K562 (cell line): ENCODE measurements around the gene ADAM33. TPM values are rescaled to one million over a fixed set of nuclear protein-coding genes. Genes with fewer than 3 reads are reported as not detected.

ENCODE experiments used
- ASH1L ChIP-seq: fragments of 450-650 bp; IDR thresholded peaks from 2 replicates; pipeline ENCODE4 v1.6.1; 2018; ENCODE audit warnings: borderline replicate concordance, mild to moderate bottlenecking, low read depth; ENCODE audit not compliant: partially characterized antibody
- ATF1 ChIP-seq, 2 experiments: fragments of 450-650 bp in 1 of 2; IDR thresholded peaks; 2 replicates each; pipeline ENCODE4 v1.6.1; 2016; ENCODE audit warnings: missing compliant biosample characterization in 1 of 2, missing genetic modification characterization in 1 of 2
- BRF1 ChIP-seq: IDR thresholded peaks from 3 replicates; pipeline ENCODE4 v1.6.1; 2011; ENCODE audit warnings: borderline replicate concordance, mild to moderate bottlenecking; ENCODE audit not compliant: insufficient read length; ENCODE audit errors: extremely low read depth
- CREM ChIP-seq: IDR thresholded peaks from 2 replicates; pipeline ENCODE4 v1.6.1; 2014; ENCODE audit warnings: antibody characterized with exemption, low read depth
- DNMT1 ChIP-seq: fragments of 450-650 bp; IDR thresholded peaks from 2 replicates; pipeline ENCODE4 v1.6.1; 2016; ENCODE audit warnings: antibody characterized with exemption, mild to moderate bottlenecking
- ETV1 ChIP-seq: fragments of 450-650 bp; conservative IDR thresholded peaks from 2 replicates; pipeline ENCODE4 v1.6.1; 2016; ENCODE audit warnings: missing genetic modification characterization, control low read depth, low read depth, missing compliant biosample characterization
- HCFC1 ChIP-seq: IDR thresholded peaks from 2 replicates; pipeline ENCODE4 v1.6.1; 2012; ENCODE audit warnings: low read depth, low read length, improper control_type of control experiment
- HEY1 ChIP-seq: fragments of 250-450 bp; sonication (Bioruptor Pico); IDR thresholded peaks from 2 replicates; pipeline ENCODE4 v1.5.0; 2020; ENCODE audit warnings: mild to moderate bottlenecking, moderate library complexity, borderline replicate concordance
- KLF10 ChIP-seq: fragments of 250-450 bp; sonication (Bioruptor Pico); IDR thresholded peaks from 2 replicates; pipeline ENCODE4 v1.6.1; 2021; ENCODE audit warnings: matching md5 sums
- RAD51 ChIP-seq: fragments of 450-650 bp; IDR thresholded peaks from 2 replicates; pipeline ENCODE4 v1.7.1; 2016; ENCODE audit warnings: low read depth, mild to moderate bottlenecking, borderline replicate concordance
- SAP30 ChIP-seq: fragments of 200-600 bp; sonication (generic); IDR thresholded peaks from 2 replicates; pipeline ENCODE4 v1.6.1; 2012; ENCODE audit warnings: borderline replicate concordance, low read depth, mild to moderate bottlenecking, moderate library complexity, low read length, control low read depth, inconsistent platforms; ENCODE audit not compliant: insufficient read depth, poor library complexity, severe bottlenecking
- SP2 ChIP-seq: IDR thresholded peaks from 2 replicates; pipeline ENCODE4 v1.6.1; 2011; ENCODE audit warnings: mild to moderate bottlenecking, low read depth, low read length, moderate library complexity; ENCODE audit not compliant: poor library complexity, severe bottlenecking; ENCODE audit errors: extremely low read depth
- SRSF7 ChIP-seq: fragments of 200-400 bp; formaldehyde crosslinking; optimal IDR thresholded peaks from 2 replicates; pipeline ENCODE3; 2017; ENCODE audit warnings: mild to moderate bottlenecking, low read depth, low read length
- TAF7 ChIP-seq: fragments of 450-650 bp; IDR thresholded peaks from 2 replicates; pipeline ENCODE4 v1.6.1; 2016; ENCODE audit warnings: missing genetic modification characterization, missing compliant biosample characterization
- ZBTB7A ChIP-seq: IDR thresholded peaks from 2 replicates; pipeline ENCODE4 v1.6.1; 2011; ENCODE audit warnings: low read depth, mild to moderate bottlenecking, low read length, moderate library complexity, borderline replicate concordance; ENCODE audit not compliant: control insufficient read depth
- ZMIZ1 ChIP-seq, 2 experiments: fragments of 150-350 bp in 1 of 2; IDR thresholded peaks; 2 replicates each; pipeline ENCODE4 v1.6.1; 2012 to 2016; ENCODE audit warnings: low read depth in 2 of 2, low read length in 2 of 2, mild to moderate bottlenecking in 1 of 2, moderate library complexity in 1 of 2
- ZNF143 ChIP-seq: sonication (generic); formaldehyde crosslinking; IDR thresholded peaks from 2 replicates; pipeline ENCODE4 v1.9.0; 2022; ENCODE audit warnings: mild to moderate bottlenecking, missing genetic modification reagents
- polyA plus RNA-seq, 8 experiments: library from polyadenylated mRNA; depleted of rRNA in 4 of 8; stranded (reverse) in 5 of 8; unstranded in 3 of 8; fragments of >200 nt; fragmentation: Nextera tagmentation in 2 of 8; fragmentation: Illumina TruSeq in 1 of 8; extraction: Ambion mirVana in 2 of 8; extraction: Trizol in 1 of 8; gene quantifications; 2 replicates each; pipeline versions ENCODE4 v1.2.1 to v1.2.3, GENCODE V29; 2011 to 2014; ENCODE audit warnings: inconsistent platforms in 1 of 8, missing spikeins in 1 of 8
- total RNA-seq, 7 experiments: library from RNA; depleted of rRNA in 6 of 7; stranded (reverse); fragments of >200 nt in 6 of 7; fragmentation: Illumina TruSeq in 2 of 7; extraction: Trizol in 2 of 7; gene quantifications; 2 replicates each; pipeline versions ENCODE4 v1.2.1 to v1.2.3, GENCODE V29; 2011 to 2021; ENCODE audit warnings: low replicate concordance in 1 of 7

The ADAM33 gene
- total and polyA plus RNA-seq, 9 of the 15 experiments (the other 6 are each of a cell fraction or from before 2014, with no cell fraction given): not detected

GRCh38 chr20:3658716-3659491, 22.9 kb downstream of the ADAM33 start (continued):
- TF ChIP-seq ZMIZ1 (IDR thresholded peaks at IDR 0.05; ENCODE audit: low read depth in 2 of 2, low read length in 2 of 2) (no peak), KLF10 (no peak), HCFC1 (peak; percentile 77), SP2 (no peak), SAP30 (no peak), ASH1L (no peak), CREM (peak; percentile 85), BRF1 (no peak), DNMT1 (no peak), ZNF143 (CRISPR knock-in tag) (peak; percentile 70; the same call in 1 of the 2 replicates), TAF7 (tag) (no peak), ZBTB7A (no peak), RAD51 (no peak), ATF1 (CRISPR knock-in tag; IDR thresholded peaks at IDR 0.05) (no peak), ATF1 (tag; IDR thresholded peaks at IDR 0.05) (peak; percentile 68), SRSF7 (no peak), HEY1 (CRISPR knock-in tag) (no peak), ETV1 (no peak)
- TF ChIP-seq, all 486 proteins: peak for 6
